ENCODE measurements around the gene BEAN1.

Gene BEAN1

DNA sequence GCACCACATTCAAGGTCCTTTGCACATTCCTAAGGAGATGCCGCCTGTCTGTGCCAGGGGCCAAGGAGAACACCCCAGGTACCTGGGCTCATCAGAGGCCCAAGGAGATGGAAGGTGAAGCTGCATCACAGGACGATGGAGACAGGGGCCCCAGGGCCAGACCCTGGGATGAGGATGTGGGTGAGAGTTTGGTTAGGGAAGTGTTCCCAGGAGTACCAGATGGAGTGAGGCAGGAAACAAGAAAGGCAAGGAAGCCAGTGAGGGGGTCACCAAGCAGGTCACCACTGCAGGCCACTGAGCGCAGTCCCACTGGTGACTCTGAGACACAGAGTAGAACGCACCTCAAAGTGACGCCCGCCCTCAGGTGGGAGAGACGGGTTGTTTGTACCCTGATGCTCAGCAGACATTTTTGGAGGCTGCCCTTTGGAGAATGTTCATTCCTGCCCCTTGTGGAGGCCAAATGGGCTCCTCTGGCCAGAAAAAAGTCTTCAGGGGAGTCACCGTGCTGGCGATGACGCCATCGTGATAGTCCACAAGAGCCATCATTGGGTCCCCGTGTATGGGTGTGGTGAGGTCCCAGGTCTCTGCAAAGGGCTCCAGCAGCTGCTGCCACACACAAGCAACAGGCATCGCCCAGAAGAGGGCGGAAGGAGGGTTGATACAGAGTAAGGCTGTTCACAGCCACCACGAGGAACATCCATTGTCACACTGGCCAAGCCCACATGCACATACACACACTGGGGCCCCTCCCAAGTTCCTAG is 57.5 kb downstream of the BEAN1 start:
- TF ChIP-seq, protein P1, sequence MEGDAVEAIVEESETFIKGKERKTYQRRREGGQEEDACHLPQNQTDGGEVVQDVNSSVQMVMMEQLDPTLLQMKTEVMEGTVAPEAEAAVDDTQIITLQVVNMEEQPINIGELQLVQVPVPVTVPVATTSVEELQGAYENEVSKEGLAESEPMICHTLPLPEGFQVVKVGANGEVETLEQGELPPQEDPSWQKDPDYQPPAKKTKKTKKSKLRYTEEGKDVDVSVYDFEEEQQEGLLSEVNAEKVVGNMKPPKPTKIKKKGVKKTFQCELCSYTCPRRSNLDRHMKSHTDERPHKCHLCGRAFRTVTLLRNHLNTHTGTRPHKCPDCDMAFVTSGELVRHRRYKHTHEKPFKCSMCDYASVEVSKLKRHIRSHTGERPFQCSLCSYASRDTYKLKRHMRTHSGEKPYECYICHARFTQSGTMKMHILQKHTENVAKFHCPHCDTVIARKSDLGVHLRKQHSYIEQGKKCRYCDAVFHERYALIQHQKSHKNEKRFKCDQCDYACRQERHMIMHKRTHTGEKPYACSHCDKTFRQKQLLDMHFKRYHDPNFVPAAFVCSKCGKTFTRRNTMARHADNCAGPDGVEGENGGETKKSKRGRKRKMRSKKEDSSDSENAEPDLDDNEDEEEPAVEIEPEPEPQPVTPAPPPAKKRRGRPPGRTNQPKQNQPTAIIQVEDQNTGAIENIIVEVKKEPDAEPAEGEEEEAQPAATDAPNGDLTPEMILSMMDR (IDR thresholded peaks at IDR 0.05; ENCODE audit: low read depth, low read length) = no peak
- DNase-seq (ENCODE audit: extremely low read depth, low read depth) = no peak

DNA sequence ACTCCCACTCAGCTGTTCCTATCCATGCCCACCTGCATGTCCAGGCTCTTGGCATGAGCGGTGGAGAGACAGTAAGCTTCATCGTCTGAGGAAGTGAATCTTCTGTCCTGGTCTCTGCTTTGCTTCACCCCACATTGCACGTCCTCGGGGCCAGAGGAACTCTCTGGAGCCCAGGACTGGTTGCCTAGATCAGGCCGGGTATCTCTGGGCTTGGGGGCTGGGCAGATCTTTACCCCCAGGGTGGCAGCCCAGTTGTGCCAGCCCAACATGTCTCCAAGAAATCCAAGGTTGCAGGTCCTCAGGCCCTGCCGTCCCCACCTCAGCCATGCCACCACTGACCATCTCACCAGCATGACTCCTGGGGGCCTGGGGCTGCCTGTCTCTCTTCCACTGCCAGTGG is 58.3 kb downstream of the BEAN1 start:
- TF ChIP-seq, protein P1 (IDR thresholded peaks at IDR 0.05; ENCODE audit: low read depth, low read length) = no peak
- no peak for DNase-seq (ENCODE audit: extremely low read depth, low read depth)

DNA sequence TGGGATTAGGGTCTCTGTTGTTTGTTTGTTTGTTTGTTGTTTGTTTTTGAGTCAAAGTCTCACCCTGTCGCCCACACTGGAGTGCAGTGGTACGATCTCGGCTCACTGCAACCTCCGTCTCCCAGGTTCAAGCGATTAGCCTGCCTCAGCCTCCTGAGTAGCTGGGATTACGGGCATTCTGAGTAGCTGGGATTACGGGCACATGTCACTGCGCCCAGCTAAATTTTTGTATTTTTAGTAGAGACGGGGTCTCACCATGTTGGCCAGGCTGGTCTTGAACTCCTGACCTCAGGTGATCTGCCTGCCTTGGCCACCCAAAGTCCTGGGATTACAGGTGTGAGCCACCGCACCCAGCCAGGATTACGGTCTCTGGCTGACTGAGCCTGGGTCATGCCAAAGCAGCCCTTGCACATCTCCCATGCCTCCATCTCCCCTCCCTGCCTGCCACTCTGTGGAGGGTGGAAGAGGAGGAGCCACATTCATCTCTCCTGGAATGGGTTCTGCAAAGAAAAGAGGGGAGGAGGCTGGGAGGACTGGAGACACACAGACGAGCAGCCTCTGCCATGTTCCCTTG is 59.2 kb downstream of the BEAN1 start:
- no peak for DNase-seq (ENCODE audit: extremely low read depth, low read depth)
- TF ChIP-seq, protein P1 (IDR thresholded peaks at IDR 0.05; ENCODE audit: low read depth, low read length) = no peak

- TF ChIP-seq, protein P1 (IDR thresholded peaks at IDR 0.05; ENCODE audit: low read depth, low read length) = no peak
- no peak for DNase-seq (ENCODE audit: extremely low read depth, low read depth)
Measured at GRCh38 chr16:66486773-66487579, 59.9 kb downstream of the BEAN1 start.

- no peak for DNase-seq (ENCODE audit: extremely low read depth, low read depth)
- TF ChIP-seq, protein P1 (IDR thresholded peaks at IDR 0.05; ENCODE audit: low read depth, low read length) = no peak
Measured at GRCh38 chr16:66487580-66488275, 60.6 kb downstream of the BEAN1 start.

GRCh38 chr16:66488505-66488904 is 61.4 kb downstream of the BEAN1 start:
- TF ChIP-seq, protein P1 (IDR thresholded peaks at IDR 0.05; ENCODE audit: low read depth, low read length) = no peak
- no peak for DNase-seq (ENCODE audit: extremely low read depth, low read depth)
